ENCODE data around the gene FOXF2.

The FOXF2 gene

GRCh38 chr6:1436334-1437306, 47.2 kb downstream of the FOXF2 start:
- peak; percentile 68 for TF ChIP-seq CTCF (IDR thresholded peaks at IDR 0.05; ENCODE audit: insufficient read depth, low read length, poor library complexity, severe bottlenecking)
- Histone ChIP-seq H3K36me3 (ENCODE audit: control insufficient read depth, insufficient read depth, low read length) (no peaks in the 10 kb centered on the region), H3K4me3 (replicated peaks; ENCODE audit: low read depth, low read length) (no peak overlapping the region), H3K27me3 (replicated peaks; ENCODE audit: control insufficient read depth, insufficient read depth, low read length) (no peaks in the 10 kb centered on the region; the same call in none of the 2 replicates)
- DNase-seq (ENCODE audit: extremely low read depth, insufficient read length) = no peak

- no peak for DNase-seq (ENCODE audit: extremely low read depth, insufficient read length)
- H3K36me3 ChIP-seq (ENCODE audit: control insufficient read depth, insufficient read depth, low read length) = no peaks in the 10 kb centered on the region
- H3K27me3 ChIP-seq (replicated peaks; ENCODE audit: control insufficient read depth, insufficient read depth, low read length) = no peaks in the 10 kb centered on the region; the same call in none of the 2 replicates
- no peak for TF ChIP-seq CTCF (IDR thresholded peaks at IDR 0.05; ENCODE audit: insufficient read depth, low read length, poor library complexity, severe bottlenecking)
- H3K4me3 ChIP-seq (replicated peaks; ENCODE audit: low read depth, low read length) = no peak overlapping the region
Measured at GRCh38 chr6:1437553-1438406, 48.4 kb downstream of the FOXF2 start.

- no peak for TF ChIP-seq CTCF (IDR thresholded peaks at IDR 0.05; ENCODE audit: insufficient read depth, low read length, poor library complexity, severe bottlenecking)
- DNase-seq (ENCODE audit: extremely low read depth, insufficient read length) = no peak
- H3K27me3 ChIP-seq (replicated peaks; ENCODE audit: control insufficient read depth, insufficient read depth, low read length) = no peaks in the 10 kb centered on the region; the same call in none of the 2 replicates
- no peaks in the 10 kb centered on the region for H3K36me3 ChIP-seq (ENCODE audit: control insufficient read depth, insufficient read depth, low read length)
- H3K4me3 ChIP-seq (replicated peaks; ENCODE audit: low read depth, low read length) = no peak overlapping the region
Measured at GRCh38 chr6:1438471-1438881, 49.1 kb downstream of the FOXF2 start.

GRCh38 chr6:1439349-1439748, 50.0 kb downstream of the FOXF2 start:
- Histone ChIP-seq H3K36me3 (ENCODE audit: control insufficient read depth, insufficient read depth, low read length) (no peaks in the 10 kb centered on the region), H3K27me3 (replicated peaks; ENCODE audit: control insufficient read depth, insufficient read depth, low read length) (no peaks in the 10 kb centered on the region; the same call in none of the 2 replicates), H3K4me3 (replicated peaks; ENCODE audit: low read depth, low read length) (no peak overlapping the region)
- no peak for TF ChIP-seq CTCF (IDR thresholded peaks at IDR 0.05; ENCODE audit: insufficient read depth, low read length, poor library complexity, severe bottlenecking)
- no peak for DNase-seq (ENCODE audit: extremely low read depth, insufficient read length)

- DNase-seq (ENCODE audit: extremely low read depth, insufficient read length) = no peak
- TF ChIP-seq CTCF (IDR thresholded peaks at IDR 0.05; ENCODE audit: insufficient read depth, low read length, poor library complexity, severe bottlenecking) = no peak
- no peaks in the 10 kb centered on the region; the same call in 1 of the 2 replicates for H3K27me3 ChIP-seq (replicated peaks; ENCODE audit: control insufficient read depth, insufficient read depth, low read length)
- H3K36me3 ChIP-seq (ENCODE audit: control insufficient read depth, insufficient read depth, low read length) = no peaks in the 10 kb centered on the region
- H3K4me3 ChIP-seq (replicated peaks; ENCODE audit: low read depth, low read length) = no peak overlapping the region
Measured at GRCh38 chr6:1442929-1443328, 53.6 kb downstream of the FOXF2 start.

Measured in GM06990 (cell line).